Activated naive CD4-positive, alpha-beta T cell treated with anti-CD3 and anti-CD28 coated beads, Interleukin-2, amount 50 U/mL, for 24 hours (primary cell): ENCODE results near the gene SLC6A3.

Source experiments
- H3K27ac Mint-ChIP-seq: one replicate; pipeline ENCODE4 v1.8.0; 2021; ENCODE audit warnings: mild to moderate bottlenecking, mixed read lengths
- H3K27me3 Mint-ChIP-seq: one replicate; pipeline ENCODE4 v1.8.0; 2021; ENCODE audit warnings: mixed read lengths
- H3K36me3 Mint-ChIP-seq: one replicate; pipeline ENCODE4 v1.8.0; 2021; ENCODE audit warnings: mixed read lengths
- H3K4me1 Mint-ChIP-seq: one replicate; pipeline ENCODE4 v1.8.0; 2021; ENCODE audit warnings: mixed read lengths
- H3K4me3 Mint-ChIP-seq: one replicate; pipeline ENCODE4 v1.8.0; 2021; ENCODE audit warnings: mild to moderate bottlenecking, mixed read lengths
- H3K9me3 Mint-ChIP-seq: one replicate; pipeline ENCODE4 v1.8.0; 2021; ENCODE audit warnings: mixed read lengths

The SLC6A3 gene

GRCh38 chr5:1345876-1346626, 99.2 kb downstream of the SLC6A3 start:
- H3K36me3 Mint-ChIP-seq = peaks cover 9% of the 10 kb centered on the region
- H3K4me3 Mint-ChIP-seq = peak overlapping the region; percentile 86
- no peaks in the 10 kb centered on the region for H3K27me3 Mint-ChIP-seq
- H3K27ac Mint-ChIP-seq = peak overlapping the region; percentile 90
- H3K9me3 Mint-ChIP-seq = no peaks in the 10 kb centered on the region
- peaks cover 27% of the 10 kb centered on the region for H3K4me1 Mint-ChIP-seq

GRCh38 chr5:1344975-1345838, 100.0 kb downstream of the SLC6A3 start, which contains the start of gene CLPTM1L:
CLPTM1L (minus strand) TSS chr5:1345099; CDS start chr5:1344841, 258 bp downstream.
- peaks cover 31% of the 10 kb centered on the region for H3K4me1 Mint-ChIP-seq
- peaks cover 11% of the 10 kb centered on the region for H3K36me3 Mint-ChIP-seq
- peak within 1 kb of the TSS; percentile 94 for H3K4me3 Mint-ChIP-seq
- no peaks in the 10 kb centered on the region for H3K27me3 Mint-ChIP-seq
- no peaks in the 10 kb centered on the region for H3K9me3 Mint-ChIP-seq
- peak within 1 kb of the TSS; percentile 92 for H3K27ac Mint-ChIP-seq

GRCh38 chr5:1343931-1344901, 101.0 kb downstream of the SLC6A3 start:
- H3K36me3 Mint-ChIP-seq = peaks cover 13% of the 10 kb centered on the region

GRCh38 chr5:1343315-1343751, 101.9 kb downstream of the SLC6A3 start:
- Mint-ChIP-seq H3K36me3 (peaks cover 13% of the 10 kb centered on the region), H3K27me3 (no peaks in the 10 kb centered on the region), H3K4me3 (peak overlapping the region; percentile 94), H3K4me1 (peaks cover 33% of the 10 kb centered on the region), H3K9me3 (no peaks in the 10 kb centered on the region), H3K27ac (peak overlapping the region; percentile 61)

More at GRCh38 chr5:1343931-1344901, 101.0 kb downstream of the SLC6A3 start:
- no peaks in the 10 kb centered on the region for H3K9me3 Mint-ChIP-seq
- H3K27ac Mint-ChIP-seq = peak overlapping the region; percentile 92
- H3K4me1 Mint-ChIP-seq = peaks cover 33% of the 10 kb centered on the region
- H3K27me3 Mint-ChIP-seq = no peaks in the 10 kb centered on the region
- peak overlapping the region; percentile 94 for H3K4me3 Mint-ChIP-seq
